NB4 (cell line): ENCODE measurements around the gene OBSL1.

ENCODE experiments used
- MAX ChIP-seq: IDR thresholded peaks from 2 replicates; pipeline ENCODE4 v1.6.1; 2011; ENCODE audit warnings: low read depth, low read length
- POLR2A ChIP-seq: IDR thresholded peaks from 2 replicates; pipeline ENCODE4 v1.6.1; 2011; ENCODE audit warnings: mild to moderate bottlenecking; ENCODE audit not compliant: insufficient read length; ENCODE audit errors: extremely low read depth

GRCh38 chr2:219501849-219502248 lies 69.5 kb downstream of the OBSL1 start:
- TF ChIP-seq MAX, result no peak
- no peak for TF ChIP-seq POLR2A
